K562 (cell line): Measurements from ENCODE around the gene ATP6V0C. TPM values are rescaled to one million over a fixed set of nuclear protein-coding genes. Genes with fewer than 3 reads are reported as not detected.

Experiments used
- ASH1L ChIP-seq: fragments of 450-650 bp; IDR thresholded peaks from 2 replicates; pipeline ENCODE4 v1.6.1; 2018; ENCODE audit warnings: borderline replicate concordance, mild to moderate bottlenecking, low read depth; ENCODE audit not compliant: partially characterized antibody
- ATF1 ChIP-seq, 2 experiments: fragments of 450-650 bp in 1 of 2; IDR thresholded peaks; 2 replicates each; pipeline ENCODE4 v1.6.1; 2016; ENCODE audit warnings: missing compliant biosample characterization in 1 of 2, missing genetic modification characterization in 1 of 2
- CBFA2T2 ChIP-seq: fragments of 450-650 bp; conservative IDR thresholded peaks from 2 replicates; pipeline ENCODE4 v1.6.1; 2017; ENCODE audit warnings: mild to moderate bottlenecking
- CTBP1 ChIP-seq: fragments of 450-650 bp; IDR thresholded peaks from 2 replicates; pipeline ENCODE4 v1.6.1; 2016; ENCODE audit warnings: borderline replicate concordance
- JUND ChIP-seq, 2 experiments: IDR thresholded peaks; 2 replicates in 1 of 2; 3 replicates in 1 of 2; pipeline ENCODE4 v1.6.1; 2011; ENCODE audit warnings: borderline replicate concordance in 2 of 2, low read depth in 2 of 2, low read length in 2 of 2, improper control_type of control experiment in 1 of 2, missing biosample characterization in 1 of 2, missing genetic modification characterization in 1 of 2, missing genetic modification reagents in 1 of 2
- LCOR ChIP-seq: sonication (generic); formaldehyde crosslinking; IDR thresholded peaks from 2 replicates; pipeline ENCODE4 v1.8.0; 2022; ENCODE audit warnings: mild to moderate bottlenecking, missing genetic modification reagents
- NEUROD1 ChIP-seq: fragments of 150-350 bp; IDR thresholded peaks from 2 replicates; pipeline ENCODE4 v1.6.1; 2014; ENCODE audit warnings: borderline replicate concordance, low read length, low read depth; ENCODE audit not compliant: partially characterized antibody
- PHB ChIP-seq: fragments of 250-450 bp; sonication (Bioruptor Pico); IDR thresholded peaks from 2 replicates; pipeline ENCODE4 v1.5.0; 2021
- PML ChIP-seq: IDR thresholded peaks from 2 replicates; pipeline ENCODE4 v1.6.1; 2012; ENCODE audit warnings: low read length, inconsistent platforms
- POLR2B ChIP-seq: fragments of 450-650 bp; IDR thresholded peaks from 2 replicates; pipeline ENCODE4 v1.6.1; 2018; ENCODE audit warnings: low read depth; ENCODE audit not compliant: partially characterized antibody
- PYGO2 ChIP-seq: fragments of 450-650 bp; IDR thresholded peaks from 2 replicates; pipeline ENCODE4 v1.6.1; 2016; ENCODE audit warnings: mild to moderate bottlenecking, missing genetic modification characterization, moderate library complexity, missing compliant biosample characterization
- SMAD1 ChIP-seq: fragments of 150-350 bp; IDR thresholded peaks from 2 replicates; pipeline ENCODE4 v1.6.1; 2014; ENCODE audit warnings: low read length, low read depth; ENCODE audit not compliant: partially characterized antibody
- TFAM ChIP-seq: fragments of 250-450 bp; sonication (Bioruptor Pico); conservative IDR thresholded peaks from 2 replicates; pipeline ENCODE4 v1.5.0; 2021; ENCODE audit warnings: mild to moderate bottlenecking, moderate library complexity
- UBTF ChIP-seq, 2 experiments: IDR thresholded peaks; 2 replicates each; pipeline ENCODE4 v1.6.1; 2012; ENCODE audit warnings: improper control_type of control experiment in 2 of 2, low read depth in 2 of 2, low read length in 2 of 2, borderline replicate concordance in 1 of 2
- USF1 ChIP-seq: sonication (generic); formaldehyde crosslinking; IDR thresholded peaks from 2 replicates; pipeline ENCODE4 v1.9.0; 2022; ENCODE audit warnings: mild to moderate bottlenecking, missing genetic modification reagents
- ZFPM2 ChIP-seq: fragments of 250-450 bp; sonication (Bioruptor Pico); IDR thresholded peaks from 2 replicates; pipeline ENCODE4 v1.5.1; 2022; ENCODE audit warnings: mild to moderate bottlenecking
- ZNF23 ChIP-seq: fragments of 250-450 bp; sonication (Bioruptor Pico); IDR thresholded peaks from 2 replicates; pipeline ENCODE4 v1.4.0; 2020; ENCODE audit warnings: mild to moderate bottlenecking
- ZNF655 ChIP-seq: fragments of 250-450 bp; sonication (Bioruptor Pico); IDR thresholded peaks from 2 replicates; pipeline ENCODE4 v1.5.0; 2021
- ZNF766 ChIP-seq: fragments of 200-800 bp; sonication (Bioruptor generic); conservative IDR thresholded peaks from 2 replicates; pipeline ENCODE4 v1.6.1; 2016; ENCODE audit warnings: missing genetic modification characterization, missing compliant biosample characterization
- polyA plus RNA-seq, 8 experiments: library from polyadenylated mRNA; depleted of rRNA in 4 of 8; stranded (reverse) in 5 of 8; unstranded in 3 of 8; fragments of >200 nt; fragmentation: Nextera tagmentation in 2 of 8; fragmentation: Illumina TruSeq in 1 of 8; extraction: Ambion mirVana in 2 of 8; extraction: Trizol in 1 of 8; gene quantifications; 2 replicates each; pipeline versions ENCODE4 v1.2.1 to v1.2.3, GENCODE V29; 2011 to 2014; ENCODE audit warnings: inconsistent platforms in 1 of 8, missing spikeins in 1 of 8
- total RNA-seq, 7 experiments: library from RNA; depleted of rRNA in 6 of 7; stranded (reverse); fragments of >200 nt in 6 of 7; fragmentation: Illumina TruSeq in 2 of 7; extraction: Trizol in 2 of 7; gene quantifications; 2 replicates each; pipeline versions ENCODE4 v1.2.1 to v1.2.3, GENCODE V29; 2011 to 2021; ENCODE audit warnings: low replicate concordance in 1 of 7
- TF ChIP-seq, protein P1 (sequence below): sonication (generic); formaldehyde crosslinking; IDR thresholded peaks from 2 replicates; pipeline ENCODE4 v1.9.0; 2022; ENCODE audit warnings: mild to moderate bottlenecking, missing genetic modification reagents
- TF ChIP-seq, protein P2 (sequence below): fragments of 250-450 bp; sonication (Bioruptor Pico); IDR thresholded peaks from 2 replicates; pipeline ENCODE4 v1.9.0; 2021; ENCODE audit warnings: mild to moderate bottlenecking

The ATP6V0C gene
- total and polyA plus RNA-seq, 9 of the 15 experiments (the other 6 are each of a cell fraction or from before 2014, with no cell fraction given), result 2.9 to 228 (median 22.7) TPM

DNA sequence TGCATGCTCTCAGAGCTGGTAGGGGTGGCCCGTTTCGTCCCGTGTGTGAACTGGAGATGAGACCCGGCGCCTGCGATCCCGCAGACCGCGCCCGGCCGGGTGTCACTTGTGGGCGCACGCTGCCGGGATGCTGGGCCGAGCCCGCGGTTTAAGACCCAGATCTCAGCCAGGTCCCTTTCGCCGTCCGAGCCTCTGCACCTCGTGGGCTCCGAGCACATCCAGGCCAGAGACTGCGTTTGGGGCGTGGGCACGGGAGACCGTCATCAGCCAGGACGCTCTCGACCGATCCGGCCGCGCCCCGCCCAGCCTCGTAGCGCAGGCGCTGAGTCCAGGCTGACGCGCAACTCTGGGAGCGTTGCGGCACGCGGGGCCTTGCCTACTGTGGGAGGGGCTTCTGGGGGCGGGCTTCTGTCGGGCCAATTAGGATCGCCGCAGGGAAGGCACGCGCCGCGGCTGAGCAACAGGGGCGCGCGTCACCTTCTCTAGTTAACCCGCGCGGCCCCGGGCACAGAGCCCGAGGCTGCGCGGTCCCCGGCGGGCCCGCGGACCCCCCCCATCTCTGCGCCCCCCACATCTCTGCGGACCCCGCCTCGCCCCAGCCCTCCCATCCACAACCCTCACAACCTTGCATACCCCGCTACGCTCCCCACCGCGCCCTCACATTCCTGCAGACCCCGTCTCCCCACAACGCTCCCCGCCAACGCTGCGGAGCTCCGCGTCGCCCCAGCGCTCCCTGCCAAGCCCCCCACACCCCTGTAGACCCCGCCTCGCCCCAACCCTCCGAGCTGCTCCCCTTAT is 18.1 kb downstream of the ATP6V0C start (continued):
- TF ChIP-seq SMAD1, result no peak
- TF ChIP-seq ATF1 (CRISPR knock-in tag; IDR thresholded peaks at IDR 0.05), result peak; percentile 41; the same call in 1 of the 2 replicates
- TF ChIP-seq ATF1 (tag; IDR thresholded peaks at IDR 0.05), result peak; percentile 87
- TF ChIP-seq CTBP1, result peak; percentile 94
- peak; percentile 46 for TF ChIP-seq POLR2B
- no peak for TF ChIP-seq PML
- TF ChIP-seq UBTF (IDR thresholded peaks at IDR 0.05; ENCODE audit: borderline replicate concordance in 1 of 2, low read depth in 2 of 2, low read length in 2 of 2), result peak in 1 of 2 experiments; percentile 60; a peak in 1 of 4 replicates
- TF ChIP-seq, protein P1, sequence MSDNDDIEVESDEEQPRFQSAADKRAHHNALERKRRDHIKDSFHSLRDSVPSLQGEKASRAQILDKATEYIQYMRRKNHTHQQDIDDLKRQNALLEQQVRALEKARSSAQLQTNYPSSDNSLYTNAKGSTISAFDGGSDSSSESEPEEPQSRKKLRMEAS (CRISPR knock-in tag), result peak; percentile 94
- peak; percentile 65 for TF ChIP-seq JUND (IDR thresholded peaks at IDR 0.05; ENCODE audit: borderline replicate concordance, low read depth, low read length)
- TF ChIP-seq JUND (tag; IDR thresholded peaks at IDR 0.05; ENCODE audit: borderline replicate concordance, low read depth, low read length), result no peak
- 0 out of 2 replicates have a peak, but pooled peaks have one; percentile 12 for TF ChIP-seq PHB
- no peak for TF ChIP-seq TFAM (CRISPR knock-in tag)
- peak; percentile 29 for TF ChIP-seq NEUROD1
- no peak for TF ChIP-seq ZNF766
- TF ChIP-seq ASH1L, result no peak
- no peak for TF ChIP-seq LCOR (CRISPR knock-in tag)
- TF ChIP-seq USF1 (CRISPR knock-in tag), result peak; percentile 87
- TF ChIP-seq ZNF655, result no peak
- TF ChIP-seq PYGO2, result no peak
- TF ChIP-seq, protein P2, sequence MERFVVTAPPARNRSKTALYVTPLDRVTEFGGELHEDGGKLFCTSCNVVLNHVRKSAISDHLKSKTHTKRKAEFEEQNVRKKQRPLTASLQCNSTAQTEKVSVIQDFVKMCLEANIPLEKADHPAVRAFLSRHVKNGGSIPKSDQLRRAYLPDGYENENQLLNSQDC (CRISPR knock-in tag), result no peak
- TF ChIP-seq ZFPM2 (CRISPR knock-in tag), result peak; percentile 13; the same call in 1 of the 2 replicates
- TF ChIP-seq CBFA2T2, result no peak
- TF ChIP-seq ZNF23 (CRISPR knock-in tag), result no peak
